Fibroblast of villous mesenchyme (primary cell): ENCODE measurements around the gene PSME1. TPM values are rescaled to one million over a fixed set of nuclear protein-coding genes. Genes with fewer than 3 reads are reported as not detected.

Source experiments
- DNase-seq: peaks from one replicate; pipeline ENCODE4 v3.0.0-alpha.2; 2010; ENCODE audit warnings: low read depth
- H3K4me3 ChIP-seq: 2 replicates; pipeline ENCODE4 v1.5.1; 2011; ENCODE audit warnings: low read depth, mild to moderate bottlenecking, low read length
- CTCF ChIP-seq: IDR thresholded peaks from 2 replicates; pipeline ENCODE4 v1.5.1; 2012; ENCODE audit warnings: low read depth, mild to moderate bottlenecking, low read length; ENCODE audit not compliant: insufficient read depth
- total RNA-seq: library from RNA; depleted of rRNA; stranded (reverse); fragments of >200 nt; gene quantifications from 2 replicates; pipeline ENCODE4 v1.2.3, GENCODE V29; 2012

Gene PSME1
- total RNA-seq, 1 donor, result 147 TPM

- peak within 1 kb of the TSS; percentile 87 for H3K4me3 ChIP-seq
- peak; percentile 100 for DNase-seq
- no peak for TF ChIP-seq CTCF
Measured at GRCh38 chr14:24114532-24115421, 21.2 kb upstream of the PSME1 start, which contains the start of the genes DCAF11 and NRL. Gene DCAF11, plus strand, starts transcription at chr14:24114777. Its CDS starts 818 bp downstream, at chr14:24115595. Gene NRL, minus strand, starts transcription at chr14:24114949. Its CDS starts 32,101 bp downstream, at chr14:24082848.

- H3K4me3 ChIP-seq, result peak overlapping the region; percentile 87
- TF ChIP-seq CTCF, result no peak
- DNase-seq, result no peak
Measured at GRCh38 chr14:24115422-24116127, 20.4 kb upstream of the PSME1 start.

GRCh38 chr14:24116128-24116814 lies 19.7 kb upstream of the PSME1 start:
- DNase-seq, result no peak
- TF ChIP-seq CTCF, result no peak
- H3K4me3 ChIP-seq, result no peak overlapping the region

- TF ChIP-seq CTCF, result no peak
- DNase-seq, result no peak
Measured at GRCh38 chr14:24117179-24117578, 18.8 kb upstream of the PSME1 start.

GRCh38 chr14:24119691-24120090 lies 16.3 kb upstream of the PSME1 start:
- H3K4me3 ChIP-seq, result no peak overlapping the region
- DNase-seq, result no peak
- TF ChIP-seq CTCF, result no peak

More at GRCh38 chr14:24117179-24117578, 18.8 kb upstream of the PSME1 start:
- no peak overlapping the region for H3K4me3 ChIP-seq

GRCh38 chr14:24121210-24121609 lies 14.8 kb upstream of the PSME1 start:
- no peak for DNase-seq
- TF ChIP-seq CTCF, result no peak
- H3K4me3 ChIP-seq, result no peak overlapping the region
